Liver (tissue), 9 donors: ENCODE data around the gene PLEKHA7. TPM values are rescaled to one million over a fixed set of nuclear protein-coding genes. Genes with fewer than 3 reads are reported as not detected.

Source experiments
- DNase-seq: peaks from one replicate; pipeline ENCODE4 v3.0.0-alpha.2; 2017; ENCODE audit warnings: low spot score
- H3K27ac ChIP-seq, 2 donors: one replicate each; pipeline ENCODE4 v1.7.0; 2013; ENCODE audit warnings: inconsistent platforms in 2 of 2, low read length in 2 of 2, control low read depth in 1 of 2, low read depth in 1 of 2, mild to moderate bottlenecking in 1 of 2
- H3K27me3 ChIP-seq, 4 donors: one replicate each; pipeline versions ENCODE4 v1.6.1 to v1.7.0; 2013; ENCODE audit warnings: low read length in 3 of 4, inconsistent platforms in 1 of 4, mild to moderate bottlenecking in 1 of 4, moderate library complexity in 1 of 4; ENCODE audit not compliant: control insufficient read depth in 4 of 4, insufficient read depth in 4 of 4
- H3K36me3 ChIP-seq, 4 donors: one replicate each; pipeline versions ENCODE4 v1.6.1 to v1.7.0; 2013; ENCODE audit warnings: low read length in 3 of 4, mild to moderate bottlenecking in 3 of 4, low read depth in 1 of 4, moderate library complexity in 1 of 4; ENCODE audit not compliant: control insufficient read depth in 4 of 4, insufficient read depth in 3 of 4
- H3K4me1 ChIP-seq, 4 donors: one replicate each; pipeline versions ENCODE4 v1.6.1 to v1.7.0; 2013; ENCODE audit warnings: low read length in 3 of 4, mild to moderate bottlenecking in 3 of 4, moderate library complexity in 1 of 4; ENCODE audit not compliant: control insufficient read depth in 4 of 4, insufficient read depth in 4 of 4
- H3K4me3 ChIP-seq, 3 donors: one replicate each; pipeline versions ENCODE4 v1.6.1 to v1.7.0; 2013; ENCODE audit warnings: low read length in 3 of 3, control low read depth in 1 of 3, low read depth in 1 of 3, mild to moderate bottlenecking in 1 of 3
- H3K9ac ChIP-seq, 2 donors: one replicate each; pipeline ENCODE4 v1.7.0; 2013; ENCODE audit warnings: low read length in 2 of 2, mild to moderate bottlenecking in 2 of 2, moderate library complexity in 2 of 2, control low read depth in 1 of 2, low read depth in 1 of 2
- H3K9me3 ChIP-seq, 4 donors: one replicate each; pipeline versions ENCODE4 v1.6.1 to v1.7.0; 2013; ENCODE audit warnings: low read length in 3 of 4; ENCODE audit not compliant: control insufficient read depth in 4 of 4
- EGR1 ChIP-seq, 2 donors: IDR thresholded peaks; 2 replicates each; pipeline ENCODE4 v1.6.1; 2016 to 2018; ENCODE audit warnings: antibody characterized with exemption in 2 of 2, low read depth in 2 of 2
- HNF4A ChIP-seq, 2 donors: conservative IDR thresholded peaks; 2 replicates each; pipeline ENCODE4 v1.6.1; 2016; ENCODE audit warnings: antibody characterized with exemption in 2 of 2, mild to moderate bottlenecking in 2 of 2
- HNF4G ChIP-seq: IDR thresholded peaks from 2 replicates; pipeline ENCODE4 v1.6.1; 2016; ENCODE audit warnings: antibody characterized with exemption
- NR2F2 ChIP-seq: IDR thresholded peaks from 2 replicates; pipeline ENCODE4 v1.6.1; 2016; ENCODE audit warnings: antibody characterized with exemption
- REST ChIP-seq: IDR thresholded peaks from 2 replicates; pipeline ENCODE4 v1.6.1; 2016; ENCODE audit warnings: antibody characterized with exemption, mild to moderate bottlenecking
- RXRA ChIP-seq, 2 donors: IDR thresholded peaks; 2 replicates each; pipeline ENCODE4 v1.6.1; 2017 to 2018; ENCODE audit warnings: antibody characterized with exemption in 2 of 2, mild to moderate bottlenecking in 1 of 2
- SP1 ChIP-seq: IDR thresholded peaks from 2 replicates; pipeline ENCODE4 v1.6.1; 2018; ENCODE audit warnings: antibody characterized with exemption, mild to moderate bottlenecking
- ZBTB33 ChIP-seq: IDR thresholded peaks from 2 replicates; pipeline ENCODE4 v1.6.1; 2016; ENCODE audit warnings: antibody characterized with exemption
- WGBS: extraction: QIAGEN DNeasy Blood & Tissue Kit; methylation state at CpG from one replicate; pipeline ENCODE4 v1.1.7; 2013; 5-methylcytosine and 5-hydroxymethylcytosine counted together
- polyA plus RNA-seq, 2 donors: library from polyadenylated mRNA; stranded (reverse) in 1 of 2; unstranded in 1 of 2; fragments of 200-250 nt in 1 of 2; fragments of >200 nt in 1 of 2; fragmentation: Nextera tagmentation in 1 of 2; extraction: Ambion mirVana in 1 of 2; gene quantifications; one replicate each; pipeline versions ENCODE4 v1.2.1 to v1.2.3, GENCODE V29; 2013 to 2015
- total RNA-seq, 2 donors: library from RNA; depleted of rRNA; stranded (reverse); fragments of >200 nt; gene quantifications; one replicate each; pipeline ENCODE4 v1.2.3, GENCODE V29; 2014
- TF ChIP-seq, protein P1 (sequence below): IDR thresholded peaks from 2 replicates; pipeline ENCODE4 v1.6.1; 2016; ENCODE audit warnings: antibody characterized with exemption
- TF ChIP-seq, protein P2 (sequence below): IDR thresholded peaks from 2 replicates; pipeline ENCODE4 v1.6.1; 2016; ENCODE audit warnings: antibody characterized with exemption
- donor health status: healthy.
- donor health status: healthy.
- donor health status: healthy.
- donor health status: healthy.
- donor health status: healthy.

Gene PLEKHA7
- total and polyA plus RNA-seq, 4 donors: 6.1 to 28.8 (median 8.5) TPM

GRCh38 chr11:16801288-16801980, 212.8 kb downstream of the PLEKHA7 start:
- H3K4me1 ChIP-seq: peaks cover 15 to 28% (median 24%) of the 10 kb centered on the region in 4 donors
- no peaks in the 10 kb centered on the region for H3K9me3 ChIP-seq
- H3K27ac ChIP-seq: no peak overlapping the region
- peaks cover 0 to 9% (median 3%) of the 10 kb centered on the region in 4 donors for H3K36me3 ChIP-seq
- H3K9ac ChIP-seq: no peak overlapping the region
- 95% methylated on average over 10 of the region's 10 CpGs for WGBS
- no peaks in the 10 kb centered on the region for H3K27me3 ChIP-seq
- TF ChIP-seq ZBTB33: no peak
- TF ChIP-seq, protein P1, sequence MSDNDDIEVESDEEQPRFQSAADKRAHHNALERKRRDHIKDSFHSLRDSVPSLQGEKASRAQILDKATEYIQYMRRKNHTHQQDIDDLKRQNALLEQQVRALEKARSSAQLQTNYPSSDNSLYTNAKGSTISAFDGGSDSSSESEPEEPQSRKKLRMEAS: no peak
- H3K4me3 ChIP-seq: no peak overlapping the region
- no peak for DNase-seq

GRCh38 chr11:16800382-16800781, 213.8 kb downstream of the PLEKHA7 start:
- peaks cover 12 to 19% (median 15%) of the 10 kb centered on the region in 4 donors for H3K4me1 ChIP-seq
- H3K27ac ChIP-seq: no peak overlapping the region
- no peaks in the 10 kb centered on the region for H3K27me3 ChIP-seq
- no peak overlapping the region for H3K9ac ChIP-seq
- no peak for DNase-seq
- H3K36me3 ChIP-seq: peaks cover 0 to 9% (median 3%) of the 10 kb centered on the region in 4 donors
- TF ChIP-seq ZBTB33: no peak
- TF ChIP-seq, protein P2, sequence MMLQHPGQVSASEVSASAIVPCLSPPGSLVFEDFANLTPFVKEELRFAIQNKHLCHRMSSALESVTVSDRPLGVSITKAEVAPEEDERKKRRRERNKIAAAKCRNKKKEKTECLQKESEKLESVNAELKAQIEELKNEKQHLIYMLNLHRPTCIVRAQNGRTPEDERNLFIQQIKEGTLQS: no peak
- TF ChIP-seq, protein P1: no peak
- no peak for TF ChIP-seq HNF4A (conservative IDR thresholded peaks at IDR 0.05)
- no peak for TF ChIP-seq NR2F2
- no peak for TF ChIP-seq SP1
- no peak for TF ChIP-seq HNF4G
- no peak for TF ChIP-seq EGR1 (IDR thresholded peaks at IDR 0.05; ENCODE audit: low read depth in 2 of 2)
- H3K4me3 ChIP-seq: no peak overlapping the region
- no peaks in the 10 kb centered on the region for H3K9me3 ChIP-seq

DNA sequence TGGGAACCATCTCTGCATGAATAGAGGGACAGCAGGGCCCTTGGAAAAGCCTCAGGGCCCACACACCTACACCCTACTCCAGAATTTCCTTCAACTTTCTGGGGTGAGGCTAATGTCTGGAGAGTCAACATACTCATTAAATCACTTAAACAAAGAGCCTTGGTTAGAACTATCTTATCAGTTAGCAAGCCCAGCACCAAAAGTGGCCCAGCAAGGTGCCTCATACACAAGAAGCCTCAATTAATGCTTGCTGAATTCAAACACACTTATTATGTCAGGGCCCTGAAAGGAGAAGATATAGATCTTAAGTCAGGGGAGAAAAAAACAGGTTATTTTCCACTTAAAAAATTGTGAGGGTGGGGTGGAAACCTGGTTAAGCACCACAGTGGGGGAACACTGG, 214.3 kb downstream of the PLEKHA7 start:
- H3K4me1 ChIP-seq: peaks cover 10 to 14% (median 12%) of the 10 kb centered on the region in 4 donors
- H3K36me3 ChIP-seq: peaks cover 0 to 9% (median 3%) of the 10 kb centered on the region in 4 donors
- H3K27ac ChIP-seq: no peak overlapping the region
- H3K27me3 ChIP-seq: no peaks in the 10 kb centered on the region
- no peak overlapping the region for H3K9ac ChIP-seq
- H3K9me3 ChIP-seq: no peaks in the 10 kb centered on the region
- TF ChIP-seq REST (no peak), RXRA (IDR thresholded peaks at IDR 0.05) (no peak), HNF4G (no peak), HNF4A (conservative IDR thresholded peaks at IDR 0.05) (no peak), SP1 (no peak)
- DNase-seq: no peak
- H3K4me3 ChIP-seq: no peak overlapping the region
